HUES48 (cell line): Measurements from ENCODE around the gene TPR.

Experiments used
- H3K27ac ChIP-seq: one replicate; pipeline ENCODE4 v1.7.0; 2013; ENCODE audit warnings: low read depth, low read length, inconsistent platforms
- H3K27me3 ChIP-seq: 2 replicates; pipeline ENCODE4 v1.6.1; 2013; ENCODE audit warnings: mild to moderate bottlenecking, low read length; ENCODE audit not compliant: control insufficient read depth, insufficient read depth
- H3K36me3 ChIP-seq: 2 replicates; pipeline ENCODE4 v1.6.1; 2013; ENCODE audit warnings: low read length; ENCODE audit not compliant: control insufficient read depth, insufficient read depth
- H3K4me1 ChIP-seq: 2 replicates; pipeline ENCODE4 v1.6.1; 2013; ENCODE audit warnings: mild to moderate bottlenecking, low read length; ENCODE audit not compliant: control insufficient read depth, insufficient read depth
- H3K4me3 ChIP-seq: 2 replicates; pipeline ENCODE4 v1.5.1; 2013; ENCODE audit warnings: mild to moderate bottlenecking, low read depth, low read length
- H3K9ac ChIP-seq: 2 replicates; pipeline ENCODE4 v1.6.1; 2013; ENCODE audit warnings: mild to moderate bottlenecking, low read depth, low read length, moderate library complexity
- H3K9me3 ChIP-seq: 2 replicates; pipeline ENCODE4 v1.6.1; 2013; ENCODE audit warnings: low read length; ENCODE audit not compliant: control insufficient read depth, insufficient read depth

TPR gene

GRCh38 chr1:186289943-186290545, 85.0 kb downstream of the TPR start:
- no peaks in the 10 kb centered on the region for H3K4me1 ChIP-seq
- H3K9me3 ChIP-seq: no peaks in the 10 kb centered on the region
- H3K36me3 ChIP-seq: no peaks in the 10 kb centered on the region
- no peak overlapping the region for H3K27ac ChIP-seq
- H3K9ac ChIP-seq: no peak overlapping the region
- no peak overlapping the region for H3K4me3 ChIP-seq
- no peaks in the 10 kb centered on the region for H3K27me3 ChIP-seq

- Histone ChIP-seq H3K4me1 (no peaks in the 10 kb centered on the region), H3K36me3 (no peaks in the 10 kb centered on the region), H3K27me3 (no peaks in the 10 kb centered on the region), H3K27ac (no peak overlapping the region), H3K9ac (no peak overlapping the region), H3K9me3 (no peaks in the 10 kb centered on the region), H3K4me3 (no peak overlapping the region)
These were observed 88.3 kb downstream of the TPR start for GRCh38 chr1:186286615-186287315.

GRCh38 chr1:186283374-186283773, 91.7 kb downstream of the TPR start:
- Histone ChIP-seq H3K27me3 (no peaks in the 10 kb centered on the region), H3K27ac (no peak overlapping the region), H3K36me3 (no peaks in the 10 kb centered on the region), H3K9ac (no peak overlapping the region), H3K4me1 (no peaks in the 10 kb centered on the region), H3K4me3 (no peak overlapping the region), H3K9me3 (no peaks in the 10 kb centered on the region)

DNA sequence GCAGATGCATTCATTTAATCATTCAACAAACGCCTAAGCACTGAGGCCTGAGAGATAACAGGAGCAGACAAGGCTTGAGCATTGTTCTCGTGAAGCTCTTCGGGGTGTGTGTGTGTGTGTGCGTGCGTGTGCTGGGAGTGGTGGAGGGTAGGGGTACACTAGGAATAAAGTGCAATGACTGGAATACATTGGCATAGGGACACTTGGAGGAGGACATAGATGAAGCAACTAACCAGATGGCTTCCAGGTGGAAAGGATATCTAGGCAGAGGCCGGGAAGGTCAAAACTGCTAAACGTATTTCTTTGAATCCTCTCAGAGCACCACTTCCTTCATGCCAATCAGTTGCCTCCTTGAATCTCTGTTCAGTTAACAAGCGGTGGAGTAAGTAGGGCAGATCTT, 92.6 kb downstream of the TPR start:
- no peaks in the 10 kb centered on the region for H3K4me1 ChIP-seq
- no peaks in the 10 kb centered on the region for H3K27me3 ChIP-seq
- H3K4me3 ChIP-seq: no peak overlapping the region
- no peaks in the 10 kb centered on the region for H3K36me3 ChIP-seq
- H3K9me3 ChIP-seq: no peaks in the 10 kb centered on the region
- no peak overlapping the region for H3K27ac ChIP-seq
- no peak overlapping the region for H3K9ac ChIP-seq

- no peaks in the 10 kb centered on the region for H3K36me3 ChIP-seq
- H3K4me1 ChIP-seq: no peaks in the 10 kb centered on the region
- H3K27ac ChIP-seq: no peak overlapping the region
- H3K9me3 ChIP-seq: no peaks in the 10 kb centered on the region
- no peaks in the 10 kb centered on the region for H3K27me3 ChIP-seq
- H3K4me3 ChIP-seq: no peak overlapping the region
- no peak overlapping the region for H3K9ac ChIP-seq
These were observed 99.2 kb downstream of the TPR start for GRCh38 chr1:186275822-186276221.

DNA sequence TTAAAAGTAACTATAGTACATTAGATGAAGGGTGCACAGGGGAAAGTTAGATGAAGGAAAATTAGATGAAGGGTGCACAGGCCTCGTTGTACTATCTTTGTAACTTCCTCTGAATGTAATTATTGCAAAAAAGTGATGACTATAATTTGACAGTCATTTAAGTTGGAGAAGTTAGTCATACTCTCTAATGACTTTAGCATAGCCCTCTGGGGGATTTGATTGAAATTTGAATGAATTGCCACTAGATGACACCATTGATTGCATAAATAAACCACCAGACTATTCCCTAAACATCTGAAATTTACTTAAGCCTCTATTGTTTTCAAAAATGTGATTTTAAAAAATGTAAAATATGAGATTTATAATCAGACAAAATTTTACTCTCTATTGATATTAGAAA, 102.6 kb downstream of the TPR start:
- H3K4me3 ChIP-seq: no peak overlapping the region
- no peak overlapping the region for H3K9ac ChIP-seq
- no peaks in the 10 kb centered on the region for H3K9me3 ChIP-seq
- no peaks in the 10 kb centered on the region for H3K27me3 ChIP-seq
- no peaks in the 10 kb centered on the region for H3K36me3 ChIP-seq
- H3K27ac ChIP-seq: no peak overlapping the region
- no peaks in the 10 kb centered on the region for H3K4me1 ChIP-seq

GRCh38 chr1:186271032-186271431, 104.0 kb downstream of the TPR start:
- Histone ChIP-seq H3K27me3 (no peaks in the 10 kb centered on the region), H3K9ac (no peak overlapping the region), H3K4me3 (no peak overlapping the region), H3K27ac (no peak overlapping the region), H3K36me3 (no peaks in the 10 kb centered on the region), H3K4me1 (no peaks in the 10 kb centered on the region), H3K9me3 (no peaks in the 10 kb centered on the region)
